ENCODE data around the gene SBF2.
A peak's percentile ranks its signal among the peaks of the same experiment; 100 is the strongest.
"Not testable (repeated sequence)": the region's sequence is repeated elsewhere in the genome, so short reads cannot be mapped to it uniquely, and the experiment has no call there.

Gene SBF2

GRCh38 chr11:9992306-9992705 is 301.7 kb downstream of the SBF2 start:
- ChIA-PET CTCF (no interaction called here), POLR2A (ENCODE audit: low non-redundant PET) (no interaction called here)
- DNase-seq (ENCODE audit: low spot score) = no peak
- TF ChIP-seq CTCF (conservative IDR thresholded peaks at IDR 0.05; ENCODE audit: low read depth) = no peak
- no peak overlapping the region for H3K27ac ChIP-seq

- POLR2A ChIA-PET (ENCODE audit: low non-redundant PET) = no interaction called here
- no peak for DNase-seq (ENCODE audit: low spot score)
- CTCF ChIA-PET = no interaction called here
- H3K27ac ChIP-seq = no peak overlapping the region
- TF ChIP-seq CTCF (conservative IDR thresholded peaks at IDR 0.05; ENCODE audit: low read depth) = no peak
These were observed 303.6 kb downstream of the SBF2 start for GRCh38 chr11:9990221-9990973.

- POLR2A ChIA-PET (ENCODE audit: low non-redundant PET); H3K27ac ChIP-seq; CTCF ChIA-PET; DNase-seq (ENCODE audit: low spot score): not testable (repeated sequence)
These were observed 306.7 kb downstream of the SBF2 start for GRCh38 chr11:9987303-9987702.

- H3K27ac ChIP-seq = peak overlapping the region; percentile 78
- no peak for DNase-seq (ENCODE audit: low spot score)
- ChIA-PET POLR2A (ENCODE audit: low non-redundant PET) (no interaction called here), CTCF (interaction anchor here (0.6 to 1.6 kb wide), 4 partner anchors 11 to 383 kb away, joined by 3 to 5 read pairs (median 3); no protein-coding TSS in a partner anchor)
- TF ChIP-seq CTCF (conservative IDR thresholded peaks at IDR 0.05; ENCODE audit: low read depth) = no peak
These were observed 311.0 kb downstream of the SBF2 start for GRCh38 chr11:9982796-9983579.

GRCh38 chr11:9982127-9982795 is 311.8 kb downstream of the SBF2 start:
- ChIA-PET POLR2A (ENCODE audit: low non-redundant PET) (no interaction called here), CTCF (interaction anchor here (0.6 to 1.6 kb wide), 3 partner anchors 10 to 384 kb away, joined by 3 to 5 read pairs (median 3); no protein-coding TSS in a partner anchor)
- DNase-seq (ENCODE audit: low spot score) = peak; percentile 3
- TF ChIP-seq CTCF (conservative IDR thresholded peaks at IDR 0.05; ENCODE audit: low read depth) = no peak
- H3K27ac ChIP-seq = peak overlapping the region; percentile 78

GRCh38 chr11:9980931-9981330 is 313.1 kb downstream of the SBF2 start:
- no peak for DNase-seq (ENCODE audit: low spot score)
- ChIA-PET CTCF (interaction anchor here (0.7 kb wide), 1 partner anchor 521 kb away, joined by 3 read pairs; no protein-coding TSS in a partner anchor), POLR2A (ENCODE audit: low non-redundant PET) (no interaction called here)
- H3K27ac ChIP-seq = no peak overlapping the region
- TF ChIP-seq CTCF (conservative IDR thresholded peaks at IDR 0.05; ENCODE audit: low read depth) = no peak
